Measurements from ENCODE around the gene SPACA6.
A peak's percentile ranks its signal among the peaks of the same experiment; 100 is the strongest.

SPACA6 gene

GRCh38 chr19:51687791-51688670 is 5.1 kb upstream of the SPACA6 start:
- DNase-seq (ENCODE audit: extremely low spot score), result peak; percentile 17
- ChIA-PET POLR2A (no interaction called here), CTCF (interaction anchor here (1.3 to 1.6 kb wide), 2 partner anchors 31 to 181 kb away, joined by 3 to 7 read pairs; no protein-coding TSS in a partner anchor)
- TF ChIP-seq CTCF (IDR thresholded peaks at IDR 0.05; ENCODE audit: control extremely low read depth, extremely low read depth, low read depth, missing control alignments), result no peak

GRCh38 chr19:51688671-51689571 is 4.2 kb upstream of the SPACA6 start:
- ChIA-PET POLR2A (no interaction called here), CTCF (interaction anchor here (1.3 to 1.6 kb wide), 4 partner anchors 10 to 182 kb away, joined by 3 to 7 read pairs (median 4); no protein-coding TSS in a partner anchor)
- peak; percentile 35 for DNase-seq (ENCODE audit: extremely low spot score)
- no peak for TF ChIP-seq CTCF (IDR thresholded peaks at IDR 0.05; ENCODE audit: control extremely low read depth, extremely low read depth, low read depth, missing control alignments)

- DNase-seq (ENCODE audit: extremely low spot score), result peak; percentile 21
- ChIA-PET CTCF (interaction anchor here (1.4 kb wide), 2 partner anchors 11 to 14 kb away, joined by 3 to 4 read pairs; no protein-coding TSS in a partner anchor), POLR2A (interaction anchor here (0.5 to 0.6 kb wide), 2 partner anchors 14 to 1132 kb away, joined by 3 read pairs; partner anchors contain the start of gene ZNF28)
- TF ChIP-seq CTCF (IDR thresholded peaks at IDR 0.05; ENCODE audit: control extremely low read depth, extremely low read depth, low read depth, missing control alignments), result no peak
These were observed 3.2 kb upstream of the SPACA6 start for GRCh38 chr19:51689751-51690453.

GRCh38 chr19:51690454-51691073 is 2.6 kb upstream of the SPACA6 start:
- no peak for TF ChIP-seq CTCF (IDR thresholded peaks at IDR 0.05; ENCODE audit: control extremely low read depth, extremely low read depth, low read depth, missing control alignments)
- POLR2A ChIA-PET, result interaction anchor here (0.5 to 0.6 kb wide), 2 partner anchors 15 to 1131 kb away, joined by 3 read pairs; partner anchors contain the start of gene ZNF28
- CTCF ChIA-PET, result no interaction called here
- peak; percentile 74 for DNase-seq (ENCODE audit: extremely low spot score)

- POLR2A ChIA-PET, result no interaction called here
- no peak for TF ChIP-seq CTCF (IDR thresholded peaks at IDR 0.05; ENCODE audit: control extremely low read depth, extremely low read depth, low read depth, missing control alignments)
- no peak for DNase-seq (ENCODE audit: extremely low spot score)
- CTCF ChIA-PET, result no interaction called here
These were observed 2.0 kb upstream of the SPACA6 start for GRCh38 chr19:51691074-51691583.
